OCI-LY1 (cell line): ENCODE measurements around the gene ERAP2.

Experiments used
- EZH2 ChIP-seq: fragments of 200-600 bp; sonication (generic), shearing (Covaris generic); IDR thresholded peaks from 2 replicates; pipeline ENCODE4 v1.8.0; 2017; ENCODE audit warnings: borderline replicate concordance, mixed run types, mild to moderate bottlenecking, antibody characterized with exemption, low read length, moderate library complexity, mixed read lengths
- TF ChIP-seq, protein P1 (sequence below): fragments of 200-600 bp; sonication (generic), shearing (Covaris generic); IDR thresholded peaks from 2 replicates; pipeline ENCODE4 v1.5.1; 2017; ENCODE audit warnings: mild to moderate bottlenecking, antibody characterized with exemption, low read length, moderate library complexity, mixed read lengths

GRCh38 chr5:96880444-96881164 lies 4.3 kb downstream of the ERAP2 start:
- TF ChIP-seq, protein P1, sequence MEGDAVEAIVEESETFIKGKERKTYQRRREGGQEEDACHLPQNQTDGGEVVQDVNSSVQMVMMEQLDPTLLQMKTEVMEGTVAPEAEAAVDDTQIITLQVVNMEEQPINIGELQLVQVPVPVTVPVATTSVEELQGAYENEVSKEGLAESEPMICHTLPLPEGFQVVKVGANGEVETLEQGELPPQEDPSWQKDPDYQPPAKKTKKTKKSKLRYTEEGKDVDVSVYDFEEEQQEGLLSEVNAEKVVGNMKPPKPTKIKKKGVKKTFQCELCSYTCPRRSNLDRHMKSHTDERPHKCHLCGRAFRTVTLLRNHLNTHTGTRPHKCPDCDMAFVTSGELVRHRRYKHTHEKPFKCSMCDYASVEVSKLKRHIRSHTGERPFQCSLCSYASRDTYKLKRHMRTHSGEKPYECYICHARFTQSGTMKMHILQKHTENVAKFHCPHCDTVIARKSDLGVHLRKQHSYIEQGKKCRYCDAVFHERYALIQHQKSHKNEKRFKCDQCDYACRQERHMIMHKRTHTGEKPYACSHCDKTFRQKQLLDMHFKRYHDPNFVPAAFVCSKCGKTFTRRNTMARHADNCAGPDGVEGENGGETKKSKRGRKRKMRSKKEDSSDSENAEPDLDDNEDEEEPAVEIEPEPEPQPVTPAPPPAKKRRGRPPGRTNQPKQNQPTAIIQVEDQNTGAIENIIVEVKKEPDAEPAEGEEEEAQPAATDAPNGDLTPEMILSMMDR, result no peak
- no peak for TF ChIP-seq EZH2
